ENCODE measurements around the gene NDUFB6.

DNA sequence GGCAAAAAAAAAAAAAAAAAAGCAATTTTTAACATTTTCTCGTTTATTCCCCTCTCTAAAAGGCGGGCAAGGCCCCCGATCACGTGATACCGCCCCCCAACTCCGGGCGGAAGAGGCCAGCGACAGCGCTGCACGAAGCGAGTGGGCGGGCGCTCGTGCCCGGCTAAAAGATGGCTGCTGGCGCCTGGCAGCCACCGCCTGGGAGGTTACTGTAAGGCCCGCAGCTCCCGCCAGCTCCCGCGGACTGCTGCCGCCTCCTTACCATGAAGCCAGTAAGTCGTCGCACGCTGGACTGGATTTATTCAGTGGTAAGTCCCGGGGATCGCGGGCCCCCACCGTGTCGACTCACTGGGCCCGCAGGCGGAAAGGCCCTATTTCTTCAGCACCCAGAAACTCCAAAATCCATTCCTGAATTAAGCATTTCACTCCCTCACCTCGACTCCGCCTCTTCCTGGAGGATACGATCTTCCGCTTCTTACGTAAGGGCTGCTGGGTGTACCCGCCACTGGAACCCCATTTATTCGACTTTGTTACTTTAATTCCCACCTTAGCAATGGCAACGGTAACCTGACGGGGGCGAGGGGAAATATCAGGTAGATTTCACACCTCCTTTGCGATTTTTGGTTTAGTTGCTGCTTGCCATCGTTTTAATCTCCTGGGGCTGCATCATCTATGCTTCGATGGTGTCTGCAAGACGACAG lies 20.6 kb downstream of the NDUFB6 start, which contains the start of the genes SMIM27 and TOPORS:
- TF ChIP-seq, protein P1, sequence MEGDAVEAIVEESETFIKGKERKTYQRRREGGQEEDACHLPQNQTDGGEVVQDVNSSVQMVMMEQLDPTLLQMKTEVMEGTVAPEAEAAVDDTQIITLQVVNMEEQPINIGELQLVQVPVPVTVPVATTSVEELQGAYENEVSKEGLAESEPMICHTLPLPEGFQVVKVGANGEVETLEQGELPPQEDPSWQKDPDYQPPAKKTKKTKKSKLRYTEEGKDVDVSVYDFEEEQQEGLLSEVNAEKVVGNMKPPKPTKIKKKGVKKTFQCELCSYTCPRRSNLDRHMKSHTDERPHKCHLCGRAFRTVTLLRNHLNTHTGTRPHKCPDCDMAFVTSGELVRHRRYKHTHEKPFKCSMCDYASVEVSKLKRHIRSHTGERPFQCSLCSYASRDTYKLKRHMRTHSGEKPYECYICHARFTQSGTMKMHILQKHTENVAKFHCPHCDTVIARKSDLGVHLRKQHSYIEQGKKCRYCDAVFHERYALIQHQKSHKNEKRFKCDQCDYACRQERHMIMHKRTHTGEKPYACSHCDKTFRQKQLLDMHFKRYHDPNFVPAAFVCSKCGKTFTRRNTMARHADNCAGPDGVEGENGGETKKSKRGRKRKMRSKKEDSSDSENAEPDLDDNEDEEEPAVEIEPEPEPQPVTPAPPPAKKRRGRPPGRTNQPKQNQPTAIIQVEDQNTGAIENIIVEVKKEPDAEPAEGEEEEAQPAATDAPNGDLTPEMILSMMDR (IDR thresholded peaks at IDR 0.05; ENCODE audit: low read depth, low read length, poor library complexity, severe bottlenecking): no peak
- TF ChIP-seq EZH2phosphoT487 (IDR thresholded peaks at IDR 0.05; ENCODE audit: borderline replicate concordance, low read length): no peak
